Measurements from ENCODE around the gene C18orf32.

- no peak for TF ChIP-seq POLR2A (IDR thresholded peaks at IDR 0.05)
- no peak for TF ChIP-seq CTCF (IDR thresholded peaks at IDR 0.05 in 8 of 11, conservative IDR thresholded peaks at IDR 0.05 in 3 of 11)
Observed at GRCh38 chr18:49459404-49460171, 27.4 kb downstream of the C18orf32 start.
